Calu3 (cell line): ENCODE results near the gene TNF. TPM values are rescaled to one million over a fixed set of nuclear protein-coding genes. Genes with fewer than 3 reads are reported as not detected.
A peak's percentile ranks its signal among the peaks of the same experiment; 100 is the strongest.
"Not testable (repeated sequence)": the region's sequence is repeated elsewhere in the genome, so short reads cannot be mapped to it uniquely, and the experiment has no call there.

Experiments used
- BruUV-seq: library from RNA; stranded (reverse); fragments of 400-500 nt; replicated peaks from 2 replicates; lab custom pipeline; 2021; lab: Mats Ljungman, UMichigan
- CTCF ChIA-PET: fragments of 300-600 bp; sonication (Branson Sonifier 250); formaldehyde crosslinking; loops from one replicate; lab custom pipeline; 2022; ENCODE audit warnings: antibody characterized with exemption; lab: Charles Lee
- DNase-seq: peaks from one replicate; pipeline ENCODE4 v3.0.0; 2022
- H3K27ac Mint-ChIP-seq: one replicate; pipeline ENCODE4 v1.8.0; 2022; ENCODE audit warnings: mixed read lengths; ENCODE audit not compliant: unreplicated experiment
- H3K27me3 Mint-ChIP-seq: one replicate; pipeline ENCODE4 v1.8.0; 2022; ENCODE audit warnings: mixed read lengths; ENCODE audit not compliant: unreplicated experiment
- H3K36me3 Mint-ChIP-seq: one replicate; pipeline ENCODE4 v1.8.0; 2022; ENCODE audit warnings: mild to moderate bottlenecking, moderate library complexity, mixed read lengths; ENCODE audit not compliant: insufficient read depth, unreplicated experiment
- H3K4me1 Mint-ChIP-seq: one replicate; pipeline ENCODE4 v1.8.0; 2022; ENCODE audit warnings: mild to moderate bottlenecking, low read depth, mixed read lengths; ENCODE audit not compliant: unreplicated experiment
- H3K4me3 Mint-ChIP-seq: one replicate; pipeline ENCODE4 v1.8.0; 2022; ENCODE audit warnings: mild to moderate bottlenecking, low read depth, moderate library complexity, mixed read lengths; ENCODE audit not compliant: unreplicated experiment
- H3K9me3 Mint-ChIP-seq: one replicate; pipeline ENCODE4 v1.8.0; 2022; ENCODE audit warnings: low read depth, mixed read lengths; ENCODE audit not compliant: unreplicated experiment
- intact Hi-C: fragments of 100-400 bp; cut with micrococcal nuclease; formaldehyde crosslinking; loops from one replicate; pipeline ENCODE4 v1.10.0; 2022; ENCODE audit not compliant: unreplicated experiment
- total RNA-seq: library from RNA; stranded (reverse); gene quantifications from 2 replicates; pipeline ENCODE4 v1.2.3, GENCODE V29; 2022
- TF ChIP-seq, protein P1 (sequence below): fragments of 200-600 bp; IDR thresholded peaks from one replicate; pipeline ENCODE4 v1.8.0; 2022; ENCODE audit warnings: antibody characterized with exemption; ENCODE audit not compliant: unreplicated experiment

The TNF gene
- total RNA-seq, 1 experiment from 2014 or later, result 0.68 TPM

DNA sequence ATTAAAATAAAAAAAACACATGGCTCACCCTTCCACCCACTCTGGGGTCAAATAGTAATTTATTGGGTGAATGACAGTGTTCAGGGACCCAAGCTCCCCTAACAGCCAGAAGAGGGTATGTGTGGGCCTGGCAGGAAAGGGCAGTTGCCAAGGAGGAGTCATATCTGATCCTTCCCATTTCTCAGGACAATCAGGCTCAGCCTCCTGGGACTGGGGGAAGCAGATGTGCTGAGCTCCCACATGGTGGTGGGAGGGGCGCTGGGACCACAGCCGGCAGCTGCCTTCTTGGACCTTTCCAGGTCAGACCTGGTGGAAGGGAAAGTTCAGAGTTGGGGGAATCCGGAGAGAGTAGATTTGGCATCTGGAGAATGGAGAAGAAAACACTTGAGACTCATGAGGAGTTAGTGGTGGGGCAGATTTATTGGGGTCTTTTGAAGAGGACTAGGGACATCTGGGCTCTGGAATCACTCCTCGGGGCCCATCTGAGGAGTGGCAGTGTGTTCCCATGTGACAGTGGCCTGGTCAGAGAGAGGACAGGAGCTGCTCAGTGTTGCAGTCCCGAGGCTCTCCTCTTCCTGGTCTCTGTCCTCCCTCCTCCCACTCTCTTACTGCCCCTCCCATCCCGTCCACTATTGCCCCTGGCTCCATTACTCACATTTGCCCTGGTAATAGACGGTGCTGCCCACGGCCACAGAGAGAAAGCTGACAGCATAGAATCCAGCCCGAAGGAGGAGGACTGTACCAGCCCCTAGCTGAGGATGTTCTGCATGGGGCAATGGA, 13.7 kb downstream of the TNF start:
- DNase-seq, result no peak
- intact Hi-C loops, result no loop called here
- TF ChIP-seq, protein P1, sequence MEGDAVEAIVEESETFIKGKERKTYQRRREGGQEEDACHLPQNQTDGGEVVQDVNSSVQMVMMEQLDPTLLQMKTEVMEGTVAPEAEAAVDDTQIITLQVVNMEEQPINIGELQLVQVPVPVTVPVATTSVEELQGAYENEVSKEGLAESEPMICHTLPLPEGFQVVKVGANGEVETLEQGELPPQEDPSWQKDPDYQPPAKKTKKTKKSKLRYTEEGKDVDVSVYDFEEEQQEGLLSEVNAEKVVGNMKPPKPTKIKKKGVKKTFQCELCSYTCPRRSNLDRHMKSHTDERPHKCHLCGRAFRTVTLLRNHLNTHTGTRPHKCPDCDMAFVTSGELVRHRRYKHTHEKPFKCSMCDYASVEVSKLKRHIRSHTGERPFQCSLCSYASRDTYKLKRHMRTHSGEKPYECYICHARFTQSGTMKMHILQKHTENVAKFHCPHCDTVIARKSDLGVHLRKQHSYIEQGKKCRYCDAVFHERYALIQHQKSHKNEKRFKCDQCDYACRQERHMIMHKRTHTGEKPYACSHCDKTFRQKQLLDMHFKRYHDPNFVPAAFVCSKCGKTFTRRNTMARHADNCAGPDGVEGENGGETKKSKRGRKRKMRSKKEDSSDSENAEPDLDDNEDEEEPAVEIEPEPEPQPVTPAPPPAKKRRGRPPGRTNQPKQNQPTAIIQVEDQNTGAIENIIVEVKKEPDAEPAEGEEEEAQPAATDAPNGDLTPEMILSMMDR, result no peak
- Mint-ChIP-seq H3K4me1 (no peaks in the 10 kb centered on the region), H3K36me3 (no peaks in the 10 kb centered on the region), H3K9me3 (no peaks in the 10 kb centered on the region), H3K27me3 (peaks cover 31% of the 10 kb centered on the region), H3K4me3 (no peak overlapping the region), H3K27ac (no peak overlapping the region)
- CTCF ChIA-PET, result interaction anchor here (1.5 kb wide), 1 partner anchor 12 kb away, joined by 5 read pairs; no protein-coding TSS in a partner anchor
- no TSS peak for BruUV-seq

GRCh38 chr6:31590691-31591090, 15.3 kb downstream of the TNF start:
- CTCF ChIA-PET, result interaction anchor here (1.5 kb wide), 1 partner anchor 14 kb away, joined by 5 read pairs; no protein-coding TSS in a partner anchor
- H3K27me3 Mint-ChIP-seq, result peaks cover 31% of the 10 kb centered on the region

DNA sequence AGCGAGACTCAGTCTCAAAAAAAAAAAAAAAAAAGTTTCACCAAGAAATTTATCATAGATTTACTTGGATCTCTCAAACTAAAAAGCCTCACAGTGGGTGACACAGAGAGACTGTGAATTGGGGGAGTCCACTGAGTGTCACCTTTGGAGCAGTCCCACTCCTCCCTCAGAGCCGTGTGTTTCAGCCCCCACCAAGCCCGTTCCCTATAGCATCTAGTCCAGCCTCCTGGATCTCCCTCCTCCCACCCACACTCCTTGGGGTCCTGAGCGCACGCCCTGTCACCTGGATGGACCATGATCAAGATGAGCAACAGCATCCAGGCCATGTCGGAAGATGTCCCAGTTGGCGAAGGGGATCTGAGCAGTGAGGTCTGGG, 17.0 kb downstream of the TNF start:
- Mint-ChIP-seq H3K36me3 (no peaks in the 10 kb centered on the region), H3K27ac (no peak overlapping the region), H3K27me3 (peaks cover 23% of the 10 kb centered on the region), H3K4me3 (no peak overlapping the region), H3K9me3 (no peaks in the 10 kb centered on the region), H3K4me1 (no peaks in the 10 kb centered on the region)
- BruUV-seq, result no TSS peak
- TF ChIP-seq, protein P1, result no peak
- CTCF ChIA-PET, result interaction anchor here (0.7 to 1.7 kb wide), 2 partner anchors 44 to 360 kb away, joined by 4 to 8 read pairs; partner anchors contain the start of gene NFKBIL1
- DNase-seq, result no peak
- intact Hi-C loops, result no loop called here

More at GRCh38 chr6:31590691-31591090, 15.3 kb downstream of the TNF start:
- H3K27ac Mint-ChIP-seq, BruUV-seq, H3K4me3 Mint-ChIP-seq, H3K4me1 Mint-ChIP-seq, H3K9me3 Mint-ChIP-seq, H3K36me3 Mint-ChIP-seq, DNase-seq, intact Hi-C loops: not testable (repeated sequence)

DNA sequence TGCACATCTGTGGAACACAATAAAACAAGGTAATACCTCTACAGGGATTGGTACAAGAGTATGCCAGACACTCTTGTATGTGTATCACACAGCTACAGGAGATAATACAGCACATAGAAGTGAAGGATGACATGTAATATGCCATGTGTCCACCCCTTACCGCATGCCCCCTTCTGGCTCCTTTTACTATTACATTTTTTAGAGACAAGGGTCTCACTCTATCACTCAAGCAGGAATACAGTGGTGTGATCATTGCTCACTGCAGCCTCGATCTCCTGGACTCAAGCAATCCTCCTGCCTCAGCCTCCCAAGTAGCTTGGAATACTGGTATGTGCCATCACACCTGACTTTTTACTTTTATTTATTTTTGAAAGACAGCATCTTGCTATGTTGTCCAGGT, 21.6 kb downstream of the TNF start:
- CTCF ChIA-PET, result interaction anchor here (0.6 to 4.3 kb wide), 11 partner anchors 9 to 658 kb away, joined by 3 to 84 read pairs (median 5); partner anchors contain the start of genes ATP6V1G2, DDX39B, LTB and NFKBIL1
- H3K27ac Mint-ChIP-seq, result no peak overlapping the region
- H3K4me3 Mint-ChIP-seq, result no peak overlapping the region
- no peaks in the 10 kb centered on the region for H3K36me3 Mint-ChIP-seq
- no TSS peak for BruUV-seq
- no peaks in the 10 kb centered on the region for H3K9me3 Mint-ChIP-seq
- intact Hi-C loops, result loop anchor here (5.0 kb wide), 1 partner anchor 200 kb away; no protein-coding TSS in a partner anchor
- DNase-seq, result peak; percentile 45
- TF ChIP-seq, protein P1, result peak; percentile 75
- no peaks in the 10 kb centered on the region for H3K27me3 Mint-ChIP-seq
- H3K4me1 Mint-ChIP-seq, result peaks cover 8% of the 10 kb centered on the region
